Measurements from ENCODE around the gene YARS2. TPM values are rescaled to one million over a fixed set of nuclear protein-coding genes. Genes with fewer than 3 reads are reported as not detected.

YARS2 gene
- total RNA-seq, 4 donors from 2014 or later, result 16.9 to 35.7 (median 19.8) TPM

- no peak for TF ChIP-seq POLR2A (IDR thresholded peaks at IDR 0.05)
- no peak for TF ChIP-seq CTCF (IDR thresholded peaks at IDR 0.05)
- intact Hi-C loops (cut with DNase I; ENCODE audit: low total_unique reads), result no loop called here
Observed at GRCh38 chr12:32777159-32777558, 21.5 kb upstream of the YARS2 start.

GRCh38 chr12:32776258-32776657, 20.6 kb upstream of the YARS2 start:
- WGBS, 2 donors, result 83 to 86% methylated on average over 4 of the region's 4 CpGs
- no peak overlapping the region for H3K4me3 ChIP-seq (ENCODE audit: low read depth, poor library complexity, severe bottlenecking)
- no peak for DNase-seq (ENCODE audit: low spot score in 2 of 2)
- intact Hi-C loops (cut with DNase I; ENCODE audit: low total_unique reads), result no loop called here
- no peak for TF ChIP-seq POLR2A (IDR thresholded peaks at IDR 0.05)
- no peak for TF ChIP-seq CTCF (IDR thresholded peaks at IDR 0.05)

More at GRCh38 chr12:32777159-32777558, 21.5 kb upstream of the YARS2 start:
- no peak for DNase-seq (ENCODE audit: low spot score in 2 of 2)
- WGBS, 2 donors, result 66 to 67% methylated on average over 5 of the region's 5 CpGs
- H3K4me3 ChIP-seq (ENCODE audit: low read depth, poor library complexity, severe bottlenecking), result no peak overlapping the region

GRCh38 chr12:32773691-32774090, 18.0 kb upstream of the YARS2 start:
- 57 to 61% methylated on average over 6 of the region's 6 CpGs for WGBS, 2 donors
- no peak for DNase-seq (ENCODE audit: low spot score in 2 of 2)
- H3K4me3 ChIP-seq (ENCODE audit: low read depth, poor library complexity, severe bottlenecking), result no peak overlapping the region
- TF ChIP-seq POLR2A (IDR thresholded peaks at IDR 0.05), result no peak
- no peak for TF ChIP-seq CTCF (IDR thresholded peaks at IDR 0.05)
- intact Hi-C loops (cut with DNase I; ENCODE audit: low total_unique reads), result loop anchor here (5.0 kb wide), 1 partner anchor 1919 kb away; no protein-coding TSS in a partner anchor

- 30 to 37% methylated on average over 1 of the region's 1 CpG for WGBS, 2 donors
- no peak for TF ChIP-seq CTCF (IDR thresholded peaks at IDR 0.05)
- no peak for TF ChIP-seq POLR2A (IDR thresholded peaks at IDR 0.05)
- H3K4me3 ChIP-seq (ENCODE audit: low read depth, poor library complexity, severe bottlenecking), result no peak overlapping the region
- intact Hi-C loops (cut with DNase I; ENCODE audit: low total_unique reads), result loop anchor here (5.0 kb wide), 1 partner anchor 1922 kb away; no protein-coding TSS in a partner anchor
- no peak for DNase-seq (ENCODE audit: low spot score in 2 of 2)
Observed at GRCh38 chr12:32770141-32770540, 14.4 kb upstream of the YARS2 start.

- intact Hi-C loops (cut with DNase I; ENCODE audit: low total_unique reads), result no loop called here
- no peak overlapping the region for H3K4me3 ChIP-seq (ENCODE audit: low read depth, poor library complexity, severe bottlenecking)
- no peak for TF ChIP-seq CTCF (IDR thresholded peaks at IDR 0.05)
- TF ChIP-seq POLR2A (IDR thresholded peaks at IDR 0.05), result no peak
- 60 to 86% methylated on average over 4 of the region's 4 CpGs for WGBS, 2 donors
- no peak for DNase-seq (ENCODE audit: low spot score in 2 of 2)
Observed at GRCh38 chr12:32768518-32768917, 12.8 kb upstream of the YARS2 start.

- 65 to 68% methylated on average over 4 of the region's 4 CpGs for WGBS, 2 donors
- intact Hi-C loops (cut with DNase I; ENCODE audit: low total_unique reads), result no loop called here
- no peak for DNase-seq (ENCODE audit: low spot score in 2 of 2)
- TF ChIP-seq CTCF (IDR thresholded peaks at IDR 0.05), result no peak
- H3K4me3 ChIP-seq (ENCODE audit: low read depth, poor library complexity, severe bottlenecking), result no peak overlapping the region
Observed at GRCh38 chr12:32765906-32766305, 10.2 kb upstream of the YARS2 start.

All from lower leg skin (tissue), 4 donors.